Measurements from ENCODE around the gene GAPVD1.

DNA sequence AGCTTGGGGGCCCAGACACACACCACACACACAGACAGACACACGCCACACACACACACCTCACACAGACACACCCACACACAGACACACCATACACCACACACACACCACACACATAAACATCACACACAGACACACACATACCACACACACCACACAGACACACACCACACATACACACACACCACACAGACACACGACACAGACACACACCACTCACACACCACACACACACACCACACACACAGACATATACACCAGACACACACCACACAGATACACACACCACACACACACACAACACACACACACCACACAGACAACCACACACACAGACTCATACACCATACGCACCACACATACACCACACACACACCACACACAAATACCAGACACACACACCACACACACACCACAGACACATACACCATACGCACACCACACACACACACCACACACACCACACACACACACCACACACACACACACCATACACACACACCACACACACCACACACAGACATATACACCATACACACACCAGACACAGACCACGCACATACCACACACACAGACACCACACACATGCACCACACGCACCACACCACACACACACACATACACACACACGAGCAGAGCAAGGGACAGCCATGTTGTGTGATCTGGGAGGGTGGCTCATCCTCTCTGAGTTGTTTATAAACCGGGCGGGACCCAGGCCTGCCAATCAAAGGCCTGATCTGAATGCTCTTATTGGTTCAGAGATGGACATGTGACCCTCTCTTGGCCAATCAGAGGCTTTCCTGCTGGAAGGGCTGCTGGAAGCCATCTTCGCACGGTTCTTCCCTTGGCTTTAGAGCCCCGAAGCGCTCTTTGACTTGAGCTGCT is 148.3 kb downstream of the GAPVD1 start:
- TF ChIP-seq POLR2A (IDR thresholded peaks at IDR 0.05): no peak
- TF ChIP-seq CTCF (IDR thresholded peaks at IDR 0.05): no peak
